ENCODE data around the gene NRXN2.
A peak's percentile ranks its signal among the peaks of the same experiment; 100 is the strongest.

The NRXN2 gene

DNA sequence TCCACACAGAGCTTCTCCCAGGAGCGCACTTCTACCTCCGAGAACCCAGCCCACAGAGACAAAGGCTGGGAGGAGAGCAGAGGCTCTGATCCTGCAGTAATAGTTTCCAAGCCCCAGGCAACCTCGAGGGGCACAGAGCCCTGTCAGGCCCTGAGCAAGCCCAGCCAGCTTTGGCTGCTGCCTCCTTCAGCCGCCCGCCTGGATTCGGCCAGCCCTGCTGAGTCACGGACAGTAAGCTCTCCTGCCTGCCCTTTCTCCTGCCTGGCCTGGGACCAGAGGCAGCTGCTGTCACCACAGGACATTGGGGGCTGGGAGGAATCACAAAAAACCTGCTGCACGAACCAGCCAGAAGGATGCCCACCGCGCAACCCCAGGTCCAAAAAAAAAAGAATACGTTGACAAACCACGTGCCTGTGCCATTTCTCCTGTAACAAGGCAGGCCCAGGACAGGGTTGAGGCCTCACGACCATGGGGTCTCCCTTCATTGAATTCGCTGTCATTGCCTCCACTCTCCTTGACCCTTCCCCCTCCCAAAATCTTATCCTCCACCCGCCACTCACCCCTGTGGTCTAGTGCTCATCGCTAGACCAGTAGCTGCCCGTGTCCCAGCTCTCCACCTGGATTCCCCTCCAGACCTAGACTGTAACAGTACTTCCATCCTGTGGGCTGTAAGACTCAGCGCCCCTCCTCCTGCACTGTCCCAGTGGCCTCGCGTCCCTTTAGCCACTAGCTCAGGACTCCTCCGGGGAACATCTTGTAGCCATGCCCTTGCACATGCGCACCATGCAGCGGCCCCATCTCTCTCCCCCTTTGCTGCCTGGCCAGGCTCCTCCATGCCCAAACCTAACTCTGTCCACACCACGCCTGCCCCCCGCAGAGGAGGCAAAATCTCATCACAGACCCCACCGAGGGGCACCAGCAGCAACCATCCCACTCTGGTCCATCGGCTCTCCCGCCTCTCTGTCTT is 139.4 kb downstream of the NRXN2 start:
- DNase-seq, result no peak

DNA sequence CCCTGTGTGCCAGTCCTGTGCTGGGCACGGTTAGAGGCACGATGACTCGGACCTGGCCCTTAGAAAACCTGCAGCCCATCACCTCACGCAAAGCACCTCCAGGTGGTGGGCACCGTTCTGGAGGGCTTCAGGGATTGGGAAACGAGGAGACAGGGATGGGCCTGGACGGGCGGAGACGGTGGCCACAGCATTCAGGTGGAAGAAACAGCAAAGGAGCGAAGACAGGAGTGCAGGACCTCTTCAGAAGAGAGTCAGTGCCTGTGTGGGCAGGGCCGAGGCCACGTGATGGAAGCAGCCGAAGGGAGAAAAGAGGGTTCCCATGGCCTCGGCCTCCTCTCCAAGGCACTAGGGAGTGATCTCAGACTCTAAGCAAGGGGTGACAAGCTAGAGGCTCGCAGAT is 140.1 kb downstream of the NRXN2 start:
- DNase-seq, result no peak

DNA sequence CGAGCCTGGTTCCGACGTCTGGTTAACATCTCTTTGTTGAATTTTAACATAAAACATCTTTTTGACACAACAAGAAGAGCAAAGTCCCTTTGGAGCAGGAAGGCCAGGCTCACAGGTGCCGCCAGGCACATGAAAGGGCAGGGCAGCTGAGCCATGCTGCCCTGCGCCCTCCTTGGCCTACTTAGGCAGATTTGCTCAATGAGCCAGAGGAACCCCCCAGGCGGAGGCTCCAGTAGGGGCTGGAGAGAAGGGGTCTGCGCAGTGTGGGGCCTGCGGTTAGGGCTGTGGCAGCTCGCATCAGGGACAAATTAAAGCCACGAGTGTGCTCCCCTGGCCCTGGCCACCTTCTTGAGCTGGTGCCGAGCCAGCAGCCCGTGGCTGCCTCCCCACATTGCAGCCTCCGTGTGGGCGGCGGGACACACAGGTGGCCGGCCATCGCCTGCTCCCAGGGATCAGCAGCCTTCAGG is 141.9 kb downstream of the NRXN2 start:
- DNase-seq, result no peak

DNA sequence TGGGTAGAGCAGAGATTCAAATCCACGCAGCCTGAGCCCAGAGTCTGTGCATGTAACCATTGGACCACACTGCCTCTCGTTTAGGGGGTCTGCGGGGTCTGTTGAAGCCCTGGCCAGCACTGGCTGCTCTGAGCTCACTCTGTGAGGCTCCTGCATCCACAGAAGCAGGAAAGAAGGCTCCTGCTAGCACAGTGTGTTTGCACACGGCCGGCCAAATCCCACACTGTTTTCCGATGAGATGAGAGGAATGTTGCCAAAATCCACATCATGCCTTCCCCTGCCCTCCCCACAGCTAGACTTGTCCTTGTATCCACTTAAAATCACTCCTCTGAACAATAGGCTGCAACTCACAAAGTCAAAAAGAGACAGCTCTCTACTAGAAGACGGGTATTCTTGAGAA is 142.6 kb downstream of the NRXN2 start:
- DNase-seq, result no peak

DNA sequence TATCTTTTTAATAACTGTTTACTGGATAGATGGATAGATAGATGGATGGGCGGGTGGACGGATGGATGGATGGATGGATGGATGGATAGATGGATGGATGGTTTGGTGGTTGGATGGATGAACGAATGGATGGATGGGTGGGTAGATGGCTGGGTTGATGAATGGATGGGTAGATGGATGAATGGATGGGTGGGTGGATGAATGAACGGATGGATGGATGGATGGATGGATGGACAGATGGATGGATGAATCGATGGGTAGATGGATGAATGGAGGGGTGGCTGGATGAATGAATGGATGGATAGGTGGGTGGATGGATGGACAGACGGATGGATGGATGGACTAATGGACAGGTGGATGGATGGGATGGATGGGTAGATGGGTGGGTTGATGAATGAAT is 145.8 kb downstream of the NRXN2 start:
- DNase-seq, result no peak

DNA sequence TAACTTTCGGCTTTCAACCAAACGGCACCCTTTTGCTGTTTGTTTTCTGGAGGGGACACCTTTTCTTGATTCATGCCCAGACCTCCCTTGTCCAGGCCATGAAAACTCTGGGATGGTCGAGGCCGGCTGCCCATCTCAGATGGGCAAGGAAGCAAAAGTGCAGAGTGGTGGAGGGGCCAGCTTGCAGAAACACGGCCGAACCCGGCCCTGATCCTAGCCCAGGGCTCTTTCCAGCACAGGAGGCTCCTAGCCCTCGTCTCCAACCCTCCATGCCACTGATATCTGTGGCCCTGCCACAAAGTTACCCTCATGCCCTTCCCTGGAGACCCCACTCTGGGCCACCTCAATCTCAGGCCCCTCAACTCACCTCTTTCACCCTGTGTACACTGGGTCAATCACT is 150.9 kb downstream of the NRXN2 start:
- DNase-seq, result no peak

DNA sequence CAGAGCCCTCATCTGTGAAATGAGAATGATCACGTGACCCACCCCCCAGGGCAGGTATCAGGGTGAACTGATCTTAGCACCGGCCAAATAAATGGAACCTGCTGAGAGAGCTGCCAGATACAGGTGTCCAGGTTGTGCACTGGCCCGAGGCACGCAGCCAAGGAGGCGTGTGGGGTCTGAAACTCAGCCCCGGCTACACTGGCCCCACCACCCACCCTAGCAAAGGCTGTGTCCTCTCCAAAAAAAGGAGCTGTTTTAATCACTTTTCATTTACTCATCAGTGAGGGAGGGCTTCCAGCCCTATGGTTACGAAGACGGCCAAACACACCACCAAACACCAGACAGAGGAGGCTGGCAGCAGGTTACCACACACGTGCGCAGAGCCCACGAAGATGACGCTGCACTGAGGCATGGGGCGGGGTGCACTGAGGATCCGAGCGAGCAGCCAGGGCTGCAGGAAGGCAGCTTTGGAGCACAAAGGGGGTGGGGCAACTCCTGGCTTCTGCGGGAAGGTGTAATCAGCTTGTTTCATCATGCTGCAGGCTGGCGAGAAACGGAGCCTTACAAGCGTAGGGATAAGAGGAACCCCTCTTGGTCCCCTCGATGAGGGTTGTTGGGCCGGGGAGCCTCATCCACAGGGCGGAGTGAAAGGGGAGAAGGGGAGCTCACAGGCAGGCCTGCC is 151.4 kb downstream of the NRXN2 start:
- no peak for DNase-seq

DNA sequence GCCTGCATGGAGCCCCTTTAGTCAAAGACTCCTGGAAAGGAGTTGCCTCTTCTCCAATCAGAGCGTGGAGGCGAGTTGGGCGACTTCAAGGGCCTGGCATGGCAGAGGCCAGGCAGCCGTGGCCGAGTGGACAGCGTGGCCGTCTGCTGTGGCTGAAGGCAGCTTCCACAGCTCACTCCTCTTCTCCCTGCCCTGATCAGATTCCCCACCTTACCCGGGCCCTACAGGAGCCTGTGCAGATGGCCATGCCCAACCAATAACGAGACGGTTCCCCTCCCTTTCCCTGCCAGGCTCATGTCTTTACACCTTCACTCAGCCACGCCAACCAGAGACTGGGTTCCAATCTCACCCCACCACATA is 152.0 kb downstream of the NRXN2 start:
- no peak for DNase-seq

DNA sequence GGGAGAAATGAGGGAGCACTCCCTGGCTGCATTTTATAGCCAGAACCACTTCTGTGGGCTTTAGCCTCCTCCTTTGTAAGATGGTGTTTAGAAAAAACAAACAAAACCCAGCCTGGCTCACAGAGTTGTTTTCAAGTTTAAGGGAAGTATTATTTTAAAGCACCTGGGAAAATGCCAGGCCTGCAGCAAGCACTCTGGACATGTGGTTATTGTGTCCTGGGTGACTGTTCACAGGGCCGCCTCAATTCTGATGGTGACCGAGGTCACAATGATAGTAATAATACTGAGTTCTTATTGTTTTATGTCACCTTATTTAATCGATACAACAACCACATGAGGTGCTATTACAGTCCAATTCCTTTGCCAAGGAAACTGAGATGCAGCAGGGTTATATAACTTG is 152.7 kb downstream of the NRXN2 start:
- no peak for DNase-seq

DNA sequence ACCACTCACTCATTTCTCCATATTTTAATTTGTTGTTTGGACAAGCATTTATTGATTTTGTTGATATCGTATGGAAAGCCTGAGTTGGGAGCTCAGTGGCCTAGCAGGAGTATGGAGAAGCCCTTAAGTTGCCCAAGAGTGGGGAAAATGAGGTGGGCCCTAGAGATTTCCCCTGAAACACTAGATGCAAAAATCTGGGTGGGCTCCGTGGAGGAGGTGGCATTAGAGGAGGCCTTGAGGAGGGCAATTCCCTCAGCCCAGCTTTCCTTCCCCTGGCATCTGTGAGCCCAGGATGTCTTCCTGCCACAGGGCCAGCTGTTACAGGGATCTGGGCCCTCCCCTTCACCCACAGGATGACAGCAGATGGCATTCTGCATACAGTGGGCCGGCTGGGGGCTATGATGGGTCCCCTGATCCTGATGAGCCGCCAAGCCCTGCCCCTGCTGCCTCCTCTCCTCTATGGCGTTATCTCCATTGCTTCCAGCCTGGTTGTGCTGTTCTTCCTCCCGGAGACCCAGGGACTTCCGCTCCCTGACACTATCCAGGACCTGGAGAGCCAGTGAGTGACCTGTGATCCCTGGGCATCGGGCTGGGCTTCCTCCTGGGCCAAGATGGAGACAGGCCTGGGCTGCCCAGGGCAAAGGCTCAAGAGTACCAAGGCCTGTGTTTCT is 153.6 kb downstream of the NRXN2 start:
- no peak for DNase-seq

DNA sequence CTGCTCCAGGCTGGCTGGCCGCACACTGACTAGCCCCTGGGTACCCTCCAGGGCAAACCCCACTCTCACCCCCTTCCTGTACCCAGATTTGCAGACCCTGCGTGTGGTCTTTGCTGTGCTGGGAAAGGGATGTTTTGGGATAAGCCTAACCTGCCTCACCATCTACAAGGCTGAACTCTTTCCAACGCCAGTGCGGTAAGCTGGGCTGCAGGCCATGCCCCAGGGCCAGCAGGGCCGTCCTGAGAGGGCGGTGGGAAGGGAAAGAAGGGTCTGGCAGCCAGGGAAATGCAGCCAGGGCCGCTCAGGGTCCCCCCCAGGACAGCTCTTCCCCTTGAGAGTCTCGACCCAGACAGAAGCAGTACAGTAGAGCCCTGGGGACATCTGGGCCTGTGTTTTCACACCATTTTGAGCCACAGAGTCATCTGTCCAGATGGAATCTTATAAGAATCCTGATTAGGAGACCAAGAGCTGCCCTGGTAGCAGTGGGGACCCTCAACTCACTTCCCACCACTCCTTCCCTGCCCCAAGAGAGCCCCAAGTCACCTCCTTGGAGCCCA is 154.3 kb downstream of the NRXN2 start:
- DNase-seq, result no peak

DNA sequence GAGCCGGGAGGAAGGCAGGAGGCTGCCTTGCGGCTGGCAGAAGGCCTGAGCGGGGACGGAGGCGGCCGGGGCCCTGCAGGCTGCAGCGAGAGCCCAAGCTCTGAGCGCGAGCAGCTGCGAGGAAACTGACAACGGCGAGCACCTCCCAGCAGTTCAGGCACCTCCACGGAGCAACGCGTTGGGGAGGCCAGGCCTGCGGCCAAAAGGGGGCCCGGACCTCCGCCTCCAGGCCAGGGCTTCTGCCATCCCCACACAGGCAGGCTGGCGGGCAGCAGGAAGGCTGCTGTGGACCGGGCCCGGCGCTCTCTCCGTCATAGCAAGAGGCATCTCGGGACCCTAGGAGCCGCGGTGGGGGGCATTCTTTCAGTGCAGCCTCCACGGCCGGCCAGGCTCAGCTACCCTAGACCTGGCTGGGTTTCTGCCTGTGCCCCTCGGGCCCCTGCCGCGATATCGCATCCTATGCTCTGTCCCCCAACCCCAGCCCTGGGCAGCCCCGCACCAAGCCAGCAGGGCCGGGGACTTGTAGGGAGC is 154.9 kb downstream of the NRXN2 start:
- DNase-seq, result no peak

DNA sequence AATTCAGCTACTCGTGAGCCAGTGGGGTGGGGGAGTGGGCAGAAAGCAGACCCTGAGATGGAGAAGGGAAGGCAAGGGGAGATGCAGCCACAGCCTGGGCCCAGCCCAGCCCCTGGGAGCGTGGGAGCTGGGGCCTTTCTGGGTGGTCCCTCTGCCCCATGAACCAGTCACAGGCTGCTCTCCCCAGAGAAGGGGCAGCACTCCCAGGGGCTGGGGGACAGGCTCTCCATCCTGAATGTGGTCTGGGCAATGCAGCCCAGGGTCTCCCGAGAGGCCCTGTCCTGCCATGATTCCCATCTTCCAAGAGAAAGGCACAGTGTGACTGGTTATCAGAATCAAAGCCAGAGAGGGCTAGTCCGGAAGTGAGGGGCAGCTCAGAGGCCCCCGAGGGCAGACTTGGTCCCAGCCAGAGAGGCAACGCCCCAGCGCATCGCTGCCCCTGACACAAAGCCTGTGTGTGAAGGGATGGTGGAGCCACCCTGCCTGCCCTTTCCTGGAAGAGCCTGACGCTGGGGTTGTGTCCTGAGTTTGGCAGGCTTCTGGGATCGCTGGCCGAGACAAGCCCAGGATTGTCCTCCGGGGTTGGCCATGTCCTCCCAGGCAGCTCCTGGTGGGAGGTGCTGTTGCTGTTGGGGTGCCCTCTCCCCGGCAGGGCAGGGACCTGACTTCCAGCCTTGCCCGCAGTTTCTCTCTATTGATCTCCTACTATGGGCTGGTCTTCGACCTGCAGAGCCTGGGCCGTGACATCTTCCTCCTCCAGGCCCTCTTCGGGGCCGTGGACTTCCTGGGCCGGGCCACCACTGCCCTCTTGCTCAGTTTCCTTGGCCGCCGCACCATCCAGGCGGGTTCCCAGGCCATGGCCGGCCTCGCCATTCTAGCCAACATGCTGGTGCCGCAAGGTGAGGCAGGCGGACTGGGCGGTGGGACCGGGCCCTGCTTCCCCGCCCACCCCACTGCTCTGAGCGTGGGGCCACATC is 155.8 kb downstream of the NRXN2 start:
- DNase-seq, result no peak

DNA sequence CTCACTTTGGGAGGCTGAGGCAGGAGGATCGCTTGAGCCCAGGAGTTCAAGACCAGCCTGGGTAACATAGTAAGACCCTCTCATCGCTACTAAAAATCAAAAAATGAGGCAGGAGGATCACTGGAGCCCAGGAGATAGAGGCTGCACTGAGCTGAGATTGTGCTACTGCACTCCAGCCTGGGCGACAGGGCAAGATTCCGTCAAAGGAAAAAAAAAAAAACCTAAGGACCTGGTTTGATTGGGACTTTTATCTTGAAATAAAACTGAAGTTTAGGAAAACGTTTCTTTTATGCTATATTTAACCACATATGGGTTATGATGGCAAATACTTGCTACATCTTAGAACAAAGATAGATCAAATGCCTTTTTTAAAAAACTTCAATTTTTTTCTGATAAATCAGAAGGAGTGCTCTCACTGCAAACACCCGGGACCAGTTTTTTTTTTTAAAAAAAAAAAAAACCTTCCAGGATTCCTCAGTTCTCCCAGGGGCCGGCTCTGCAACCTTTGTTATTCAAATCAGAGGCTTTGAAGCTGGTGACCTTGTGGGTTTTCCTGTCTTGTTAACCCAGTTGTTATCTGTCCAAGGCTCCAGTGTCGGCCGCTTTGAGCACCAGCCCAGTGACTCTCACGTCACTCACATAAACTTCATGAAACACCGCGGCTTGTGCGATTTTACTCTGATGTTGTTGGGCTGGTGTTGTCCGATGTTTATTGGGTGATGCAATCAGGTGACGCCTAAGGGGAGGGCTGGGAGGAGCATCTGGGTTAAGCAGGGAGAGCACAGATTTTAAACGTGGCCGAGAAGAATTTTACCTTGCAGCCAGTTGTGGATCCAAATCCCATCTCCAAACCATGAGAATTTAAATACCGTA is 156.7 kb downstream of the NRXN2 start:
- peak; percentile 36 for DNase-seq

DNA sequence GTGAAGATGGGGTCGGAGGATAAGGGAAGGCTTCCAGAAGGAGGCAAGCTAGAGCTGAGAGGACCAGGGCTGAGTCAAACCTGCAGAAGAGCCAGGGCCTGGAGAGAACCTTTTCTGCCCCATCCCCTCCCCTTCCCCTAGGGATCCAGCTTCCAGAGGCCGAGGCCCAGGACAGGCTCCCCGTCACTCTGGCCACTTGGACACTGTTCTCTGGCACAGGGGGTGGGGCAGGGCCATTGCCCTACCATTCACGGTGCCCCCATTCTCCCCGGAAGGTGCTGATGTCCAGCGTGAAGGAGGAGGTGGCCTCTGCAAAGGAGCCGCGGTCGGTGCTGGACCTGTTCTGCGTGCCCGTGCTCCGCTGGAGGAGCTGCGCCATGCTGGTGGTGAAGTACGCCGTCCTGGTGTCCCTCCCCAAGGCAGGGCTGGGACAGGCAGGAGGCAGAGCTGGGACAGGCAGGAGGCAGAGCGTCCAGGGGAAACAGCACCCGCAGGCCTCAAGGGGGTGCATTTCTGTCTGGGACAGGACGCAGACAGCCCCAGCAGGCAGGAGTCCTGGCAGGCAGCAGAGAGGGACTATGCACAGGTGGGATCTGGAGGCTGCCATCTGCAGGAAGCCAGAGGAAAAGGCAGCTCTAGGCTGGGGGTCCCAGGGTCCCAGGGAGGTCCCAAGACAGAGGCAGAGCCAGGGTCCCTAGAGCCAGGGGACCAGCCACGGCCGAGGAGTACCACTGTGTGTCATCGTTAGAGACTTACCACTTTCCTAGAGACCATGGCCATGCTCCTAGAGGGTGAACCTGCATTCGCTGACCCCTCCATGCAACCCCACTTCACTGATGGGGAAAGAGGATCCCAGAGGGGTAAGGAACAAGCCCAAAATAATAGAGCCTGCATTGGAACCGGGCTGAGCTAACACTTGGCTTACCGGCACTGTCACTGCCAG is 157.8 kb downstream of the NRXN2 start:
- no peak for DNase-seq

DNA sequence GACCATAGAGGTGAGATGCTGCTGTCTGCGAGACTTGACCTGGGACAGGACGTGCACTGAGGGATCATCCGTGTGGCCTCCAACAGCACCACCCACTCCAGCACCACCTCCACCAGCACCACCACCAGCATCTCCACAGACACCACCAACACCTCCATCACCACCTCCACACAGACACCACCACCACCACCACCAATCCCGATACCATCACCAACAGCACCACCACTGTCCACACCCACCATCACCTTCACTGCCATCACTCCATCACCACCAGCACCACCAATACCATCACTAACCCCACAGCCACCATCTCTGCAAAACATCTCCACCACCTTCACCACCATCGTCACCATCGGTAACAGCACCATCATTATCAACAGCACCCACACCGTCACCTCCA is 158.6 kb downstream of the NRXN2 start:
- no peak for DNase-seq

DNA sequence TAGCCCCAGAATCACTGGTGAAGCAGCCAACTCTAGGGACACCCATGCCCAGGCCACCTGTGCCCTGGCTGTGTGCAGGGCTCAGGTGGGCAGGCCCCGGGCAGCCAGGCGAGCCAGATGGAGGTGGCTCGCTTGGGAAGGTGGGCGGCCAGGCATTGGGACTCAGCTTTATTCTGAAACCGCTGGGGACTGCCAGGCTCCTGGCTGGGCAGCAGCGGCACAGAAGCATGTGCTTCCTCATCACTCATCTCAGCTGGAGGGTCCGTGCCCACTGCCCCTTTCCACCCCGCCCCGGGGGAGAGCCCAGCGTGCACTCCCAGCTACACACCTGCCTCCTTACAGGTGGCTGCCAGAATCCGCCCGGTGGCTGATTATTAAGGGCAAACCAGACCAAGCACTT is 159.0 kb downstream of the NRXN2 start:
- no peak for DNase-seq

DNA sequence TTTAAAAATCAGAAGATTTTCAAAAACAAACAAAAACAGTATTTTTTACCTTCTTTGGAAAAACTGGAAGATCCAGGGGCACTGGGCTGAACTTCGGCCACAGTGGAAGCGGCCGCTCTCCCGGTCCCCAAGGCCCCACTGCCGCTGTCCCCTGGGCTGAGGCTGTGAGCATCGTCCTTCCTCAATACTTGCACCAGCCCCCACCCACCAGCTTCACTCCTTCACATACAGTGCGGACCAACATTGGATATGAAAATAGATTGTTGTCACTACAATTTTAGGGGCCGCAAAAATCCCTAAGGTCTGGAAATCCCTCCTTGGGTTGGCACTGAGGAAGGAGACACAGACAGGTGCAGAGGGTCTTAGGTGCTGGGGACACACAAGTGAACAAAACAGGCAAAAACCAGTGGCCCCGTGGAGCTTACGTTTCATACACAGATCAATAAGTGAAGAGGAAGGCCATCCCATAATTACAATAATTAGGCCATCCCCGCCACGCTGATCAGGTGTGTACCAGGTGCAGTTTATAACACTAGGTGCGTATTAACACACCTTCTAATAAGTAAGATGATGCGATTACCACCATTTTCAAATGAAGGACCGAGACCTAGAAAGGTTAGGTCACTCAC is 160.2 kb downstream of the NRXN2 start:
- DNase-seq, result peak; percentile 20
